WTC11 (cell line): ENCODE results near the gene TBC1D1. TPM values are rescaled to one million over a fixed set of nuclear protein-coding genes. Genes with fewer than 3 reads are reported as not detected.

Experiments
- ATAC-seq: fragments of 200-7000 bp; cut with Tn5 transposase; 2 replicates; pipeline ENCODE4 v1.10.0; 2021; ENCODE audit warnings: mild to moderate bottlenecking, moderate library complexity
- CTCF ChIA-PET: fragments of 300-600 bp; sonication (Branson Sonifier 250); formaldehyde crosslinking; loops from one replicate; lab custom pipeline; 2021; ENCODE audit warnings: antibody characterized with exemption; lab: Charles Lee
- POLR2A ChIA-PET: fragments of 350-600 bp; sonication (Branson Sonifier 250); formaldehyde crosslinking; loops from one replicate; lab custom pipeline; 2021; ENCODE audit warnings: antibody characterized with exemption; lab: Charles Lee
- DNase-seq: peaks from one replicate; pipeline ENCODE4 v3.0.0; 2021; ENCODE audit warnings: low spot score
- H3K27ac Mint-ChIP-seq: 2 replicates; pipeline ENCODE4 v1.8.0; 2021; ENCODE audit warnings: mixed read lengths
- H3K27me3 Mint-ChIP-seq: 2 replicates; pipeline ENCODE4 v1.8.0; 2021; ENCODE audit warnings: low read depth, mild to moderate bottlenecking, moderate library complexity, mixed read lengths
- H3K36me3 Mint-ChIP-seq: 2 replicates; pipeline ENCODE4 v1.8.0; 2021; ENCODE audit warnings: mixed read lengths
- H3K4me1 Mint-ChIP-seq: 2 replicates; pipeline ENCODE4 v1.8.0; 2022; ENCODE audit warnings: mixed read lengths
- H3K4me3 Mint-ChIP-seq: 2 replicates; pipeline ENCODE4 v1.8.0; 2021; ENCODE audit warnings: mild to moderate bottlenecking, moderate library complexity, mixed read lengths
- H3K9me3 Mint-ChIP-seq: 2 replicates; pipeline ENCODE4 v1.8.0; 2021; ENCODE audit warnings: mixed read lengths
- AFF4 ChIP-seq: sonication (generic); formaldehyde crosslinking; IDR thresholded peaks from 2 replicates; pipeline ENCODE4 v1.8.1; 2023; ENCODE audit warnings: mild to moderate bottlenecking, missing genetic modification reagents, borderline replicate concordance
- CREB1 ChIP-seq: sonication (generic); formaldehyde crosslinking; IDR thresholded peaks from 2 replicates; pipeline ENCODE4 v1.8.0; 2023; ENCODE audit warnings: mild to moderate bottlenecking, missing genetic modification reagents
- ETV6 ChIP-seq: sonication (generic); formaldehyde crosslinking; IDR thresholded peaks from 2 replicates; pipeline ENCODE4 v1.8.1; 2022; ENCODE audit warnings: mild to moderate bottlenecking, missing genetic modification reagents
- FOXJ3 ChIP-seq: sonication (generic); formaldehyde crosslinking; IDR thresholded peaks from 2 replicates; pipeline ENCODE4 v1.9.0; 2021; ENCODE audit warnings: missing genetic modification reagents, mild to moderate bottlenecking, borderline replicate concordance
- GTF2I ChIP-seq: fragments of 250-450 bp; sonication (Bioruptor Pico); conservative IDR thresholded peaks from 2 replicates; pipeline ENCODE4 v1.4.0; 2021; ENCODE audit warnings: mild to moderate bottlenecking
- IRF2 ChIP-seq: sonication (generic); formaldehyde crosslinking; IDR thresholded peaks from 2 replicates; pipeline ENCODE4 v1.8.0; 2022; ENCODE audit warnings: low read depth, missing genetic modification reagents, borderline replicate concordance
- JUN ChIP-seq: sonication (generic); formaldehyde crosslinking; IDR thresholded peaks from 2 replicates; pipeline ENCODE4 v1.8.0; 2023; ENCODE audit warnings: mild to moderate bottlenecking, missing genetic modification reagents
- MYBL2 ChIP-seq: sonication (generic); formaldehyde crosslinking; IDR thresholded peaks from 2 replicates; pipeline ENCODE4 v1.8.1; 2023; ENCODE audit warnings: mild to moderate bottlenecking, moderate library complexity, missing genetic modification reagents
- NR1H2 ChIP-seq: sonication (generic); formaldehyde crosslinking; IDR thresholded peaks from 2 replicates; pipeline ENCODE4 v1.9.0; 2021; ENCODE audit warnings: mild to moderate bottlenecking, moderate library complexity, missing genetic modification reagents
- NR2C2 ChIP-seq: sonication (generic); formaldehyde crosslinking; IDR thresholded peaks from 2 replicates; pipeline ENCODE4 v1.8.0; 2022; ENCODE audit warnings: mild to moderate bottlenecking, missing genetic modification reagents
- PRRX2 ChIP-seq: fragments of 250-450 bp; sonication (Bioruptor Pico); IDR thresholded peaks from 2 replicates; pipeline ENCODE4 v1.8.0; 2021; ENCODE audit warnings: mild to moderate bottlenecking
- RELA ChIP-seq: sonication (generic); formaldehyde crosslinking; IDR thresholded peaks from 2 replicates; pipeline ENCODE4 v1.8.1; 2022; ENCODE audit warnings: missing genetic modification reagents, mild to moderate bottlenecking, borderline replicate concordance
- RORB ChIP-seq: fragments of 250-450 bp; sonication (Bioruptor Pico); IDR thresholded peaks from 2 replicates; pipeline ENCODE4 v1.9.0; 2021; ENCODE audit warnings: mild to moderate bottlenecking
- TP53 ChIP-seq: sonication (generic); formaldehyde crosslinking; IDR thresholded peaks from 2 replicates; pipeline ENCODE4 v1.8.1; 2023; ENCODE audit warnings: mild to moderate bottlenecking, missing genetic modification reagents
- ZBTB21 ChIP-seq: sonication (generic); formaldehyde crosslinking; IDR thresholded peaks from 2 replicates; pipeline ENCODE4 v1.8.1; 2023; ENCODE audit warnings: mild to moderate bottlenecking, missing genetic modification reagents, borderline replicate concordance
- ZNF121 ChIP-seq: sonication (generic); formaldehyde crosslinking; IDR thresholded peaks from 2 replicates; pipeline ENCODE4 v1.8.0; 2023; ENCODE audit warnings: missing genetic modification reagents
- ZNF232 ChIP-seq: sonication (generic); formaldehyde crosslinking; IDR thresholded peaks from 2 replicates; pipeline ENCODE4 v1.8.0; 2022; ENCODE audit warnings: mild to moderate bottlenecking, missing genetic modification reagents
- ZNF512 ChIP-seq: sonication (generic); formaldehyde crosslinking; IDR thresholded peaks from 2 replicates; pipeline ENCODE4 v1.8.1; 2022; ENCODE audit warnings: missing genetic modification reagents, borderline replicate concordance
- ZNF671 ChIP-seq: fragments of 250-450 bp; sonication (Bioruptor Pico); IDR thresholded peaks from 2 replicates; pipeline ENCODE4 v1.8.0; 2021; ENCODE audit warnings: mild to moderate bottlenecking
- total RNA-seq: library from RNA; stranded (reverse); gene quantifications from 3 replicates; pipeline ENCODE4 v1.2.3, GENCODE V29; 2021
- TF ChIP-seq, protein P1 (sequence below): sonication (generic); formaldehyde crosslinking; IDR thresholded peaks from 2 replicates; pipeline ENCODE4 v1.8.1; 2022; ENCODE audit warnings: mild to moderate bottlenecking, moderate library complexity, missing genetic modification reagents
- TF ChIP-seq, protein P2 (sequence below): fragments of 250-450 bp; sonication (Bioruptor Pico); IDR thresholded peaks from 2 replicates; pipeline ENCODE4 v1.9.0; 2021; ENCODE audit warnings: moderate library complexity, mild to moderate bottlenecking, inconsistent platforms, borderline replicate concordance

Gene TBC1D1
- total RNA-seq, 1 experiment from 2014 or later, result 134 TPM

- CTCF ChIA-PET, result no interaction called here
- H3K36me3 Mint-ChIP-seq, result peaks cover 23% of the 10 kb centered on the region
- ATAC-seq (no peak), DNase-seq (no peak)
- no peaks in the 10 kb centered on the region for H3K27me3 Mint-ChIP-seq
- no peak overlapping the region for H3K4me3 Mint-ChIP-seq
- peaks cover 55% of the 10 kb centered on the region for H3K4me1 Mint-ChIP-seq
- H3K9me3 Mint-ChIP-seq, result no peaks in the 10 kb centered on the region
- POLR2A ChIA-PET, result no interaction called here
- TF ChIP-seq ZNF121 (CRISPR knock-in tag), result no peak
- peak overlapping the region; percentile 9 for H3K27ac Mint-ChIP-seq
Observed at GRCh38 chr4:38109896-38110295, 219.0 kb downstream of the TBC1D1 start.

GRCh38 chr4:38111024-38111423 lies 220.1 kb downstream of the TBC1D1 start:
- ChIA-PET POLR2A (no interaction called here), CTCF (interaction anchor here (1.0 to 5.5 kb wide), 4 partner anchors 9 to 42 kb away, joined by 3 to 42 read pairs (median 3); no protein-coding TSS in a partner anchor)
- DNase-seq (no peak), ATAC-seq (no peak)
- peaks cover 63% of the 10 kb centered on the region for H3K4me1 Mint-ChIP-seq
- H3K9me3 Mint-ChIP-seq, result no peaks in the 10 kb centered on the region
- peak overlapping the region; percentile 75 for H3K27ac Mint-ChIP-seq
- H3K36me3 Mint-ChIP-seq, result peaks cover 26% of the 10 kb centered on the region
- TF ChIP-seq TP53 (CRISPR knock-in tag) (no peak), ZNF671 (no peak), RELA (CRISPR knock-in tag) (no peak), ZNF512 (CRISPR knock-in tag) (no peak), NR2C2 (CRISPR knock-in tag) (no peak), NR1H2 (CRISPR knock-in tag) (no peak), AFF4 (CRISPR knock-in tag) (no peak), CREB1 (no peak), FOXJ3 (CRISPR knock-in tag) (no peak), ETV6 (CRISPR knock-in tag) (no peak), IRF2 (no peak), PRRX2 (CRISPR knock-in tag) (no peak), ZNF232 (CRISPR knock-in tag) (no peak), MYBL2 (CRISPR knock-in tag) (no peak), ZBTB21 (CRISPR knock-in tag) (no peak), RORB (CRISPR knock-in tag) (no peak), JUN (CRISPR knock-in tag) (no peak), GTF2I (CRISPR knock-in tag) (no peak)
- TF ChIP-seq, protein P1, sequence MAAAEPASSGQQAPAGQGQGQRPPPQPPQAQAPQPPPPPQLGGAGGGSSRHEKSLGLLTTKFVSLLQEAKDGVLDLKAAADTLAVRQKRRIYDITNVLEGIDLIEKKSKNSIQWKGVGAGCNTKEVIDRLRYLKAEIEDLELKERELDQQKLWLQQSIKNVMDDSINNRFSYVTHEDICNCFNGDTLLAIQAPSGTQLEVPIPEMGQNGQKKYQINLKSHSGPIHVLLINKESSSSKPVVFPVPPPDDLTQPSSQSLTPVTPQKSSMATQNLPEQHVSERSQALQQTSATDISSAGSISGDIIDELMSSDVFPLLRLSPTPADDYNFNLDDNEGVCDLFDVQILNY (CRISPR knock-in tag), result no peak
- TF ChIP-seq, protein P2, sequence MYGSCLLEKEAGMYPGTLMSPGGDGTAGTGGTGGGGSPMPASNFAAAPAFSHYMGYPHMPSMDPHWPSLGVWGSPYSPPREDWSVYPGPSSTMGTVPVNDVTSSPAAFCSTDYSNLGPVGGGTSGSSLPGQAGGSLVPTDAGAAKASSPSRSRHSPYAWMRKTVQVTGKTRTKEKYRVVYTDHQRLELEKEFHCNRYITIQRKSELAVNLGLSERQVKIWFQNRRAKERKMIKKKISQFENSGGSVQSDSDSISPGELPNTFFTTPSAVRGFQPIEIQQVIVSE, result no peak
- H3K4me3 Mint-ChIP-seq, result no peak overlapping the region
- no peaks in the 10 kb centered on the region for H3K27me3 Mint-ChIP-seq
